Fibroblast of lung (primary cell): ENCODE measurements around the gene SNIP1.

ENCODE experiments used
- CTCF ChIP-seq, 2 donors: IDR thresholded peaks in 1 of 2; conservative IDR thresholded peaks in 1 of 2; 1 replicate in 1 of 2; 2 replicates in 1 of 2; pipeline ENCODE4 v1.5.1; 2011 to 2012; ENCODE audit warnings: low read length in 2 of 2, control low read depth in 1 of 2, inconsistent platforms in 1 of 2, low read depth in 1 of 2, mild to moderate bottlenecking in 1 of 2
- EZH2 ChIP-seq: IDR thresholded peaks from 2 replicates; pipeline ENCODE4 v1.5.1; 2012; ENCODE audit warnings: low read length, control low read depth, mild to moderate bottlenecking; ENCODE audit errors: missing control alignments

- TF ChIP-seq CTCF (conservative IDR thresholded peaks at IDR 0.05 in 1 of 2, IDR thresholded peaks at IDR 0.05 in 1 of 2; ENCODE audit: low read depth in 1 of 2, low read length in 2 of 2): no peak
- no peak for TF ChIP-seq EZH2
These were observed 20.6 kb downstream of the SNIP1 start for GRCh38 chr1:37533317-37534093.
